Stimulated activated CD4-positive, alpha-beta T cell treated with anti-CD3 and anti-CD28 coated beads, Interleukin-1b, Interleukin-23, amount 100 ng/mL, for 24 hours (primary cell): ENCODE data around the gene RETREG1.
"Not testable (repeated sequence)": the region's sequence is repeated elsewhere in the genome, so short reads cannot be mapped to it uniquely, and the experiment has no call there.

Experiments used
- DNase-seq, 4 experiments: peaks; one replicate each; pipeline ENCODE4 v3.0.0-alpha.2; 2020; ENCODE audit warnings: low read depth in 4 of 4, low spot score in 1 of 4

RETREG1 gene

GRCh38 chr5:16459451-16459850 lies 157.3 kb downstream of the RETREG1 start:
- DNase-seq: no peak

GRCh38 chr5:16457853-16458252 lies 158.9 kb downstream of the RETREG1 start:
- no peak for DNase-seq

- DNase-seq: no peak
These were observed 159.3 kb downstream of the RETREG1 start for GRCh38 chr5:16457451-16457850.

- no peak for DNase-seq
These were observed 160.5 kb downstream of the RETREG1 start for GRCh38 chr5:16456103-16456832.

GRCh38 chr5:16455668-16456067 lies 161.1 kb downstream of the RETREG1 start:
- no peak for DNase-seq

GRCh38 chr5:16454686-16455085 lies 162.1 kb downstream of the RETREG1 start:
- no peak for DNase-seq

GRCh38 chr5:16453609-16454008 lies 163.2 kb downstream of the RETREG1 start:
- DNase-seq: no peak

- no peak for DNase-seq
These were observed 166.6 kb downstream of the RETREG1 start for GRCh38 chr5:16450163-16450562.

GRCh38 chr5:16446993-16447392 lies 169.8 kb downstream of the RETREG1 start:
- no peak for DNase-seq

- no peak for DNase-seq
These were observed 178.8 kb downstream of the RETREG1 start for GRCh38 chr5:16437977-16438376.

GRCh38 chr5:16436065-16436682 lies 180.6 kb downstream of the RETREG1 start:
- DNase-seq: not testable (repeated sequence)

- no peak for DNase-seq
These were observed 185.3 kb downstream of the RETREG1 start for GRCh38 chr5:16431490-16431889.

GRCh38 chr5:16430349-16431089 lies 186.3 kb downstream of the RETREG1 start:
- no peak for DNase-seq

- no peak for DNase-seq
These were observed 188.4 kb downstream of the RETREG1 start for GRCh38 chr5:16428359-16428758.

- no peak for DNase-seq
These were observed 189.2 kb downstream of the RETREG1 start for GRCh38 chr5:16427587-16427986.
